SK-MEL-5 (cell line): ENCODE measurements around the gene TNNI3K. TPM values are rescaled to one million over a fixed set of nuclear protein-coding genes. Genes with fewer than 3 reads are reported as not detected.

ENCODE experiments used
- DNase-seq: peaks from one replicate; pipeline ENCODE4 v3.0.0-alpha.2; 2016; ENCODE audit warnings: low read depth, low spot score
- in situ Hi-C: cut with HindIII; loops from 2 replicates; pipeline ENCODE4 v1.10.0; 2016; ENCODE audit warnings: low sequenced_read_pairs, high pct_unique_total_duplicates, low pct_unique_long_range_greater_than_20kb
- total RNA-seq: library from RNA; depleted of rRNA; stranded (reverse); fragments of >200 nt; shearing (Covaris generic); gene quantifications from 2 replicates; pipeline ENCODE4 v1.2.3, GENCODE V29; 2014

Gene TNNI3K
- total RNA-seq, 1 experiment from 2014 or later: 1.4 TPM

DNA sequence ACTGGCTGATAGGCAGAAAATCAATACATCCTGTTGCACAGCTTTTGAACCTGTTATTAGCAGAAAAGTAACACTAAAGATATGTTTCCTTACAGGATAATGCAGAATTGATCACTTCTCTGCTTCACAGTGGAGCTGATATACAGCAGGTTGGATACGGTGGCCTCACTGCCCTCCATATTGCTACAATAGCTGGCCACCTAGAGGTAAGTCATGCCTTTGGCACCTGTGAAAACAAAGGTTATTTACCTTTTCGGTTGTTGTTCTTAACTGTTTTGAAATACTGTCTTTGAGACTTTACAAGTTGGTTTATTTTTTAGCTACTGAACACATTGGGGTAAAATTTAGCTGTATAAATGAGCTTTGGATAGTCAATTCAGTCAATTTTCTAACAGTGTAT is 36.3 kb downstream of the TNNI3K start:
- DNase-seq: no peak
- in situ Hi-C loops: no loop called here

DNA sequence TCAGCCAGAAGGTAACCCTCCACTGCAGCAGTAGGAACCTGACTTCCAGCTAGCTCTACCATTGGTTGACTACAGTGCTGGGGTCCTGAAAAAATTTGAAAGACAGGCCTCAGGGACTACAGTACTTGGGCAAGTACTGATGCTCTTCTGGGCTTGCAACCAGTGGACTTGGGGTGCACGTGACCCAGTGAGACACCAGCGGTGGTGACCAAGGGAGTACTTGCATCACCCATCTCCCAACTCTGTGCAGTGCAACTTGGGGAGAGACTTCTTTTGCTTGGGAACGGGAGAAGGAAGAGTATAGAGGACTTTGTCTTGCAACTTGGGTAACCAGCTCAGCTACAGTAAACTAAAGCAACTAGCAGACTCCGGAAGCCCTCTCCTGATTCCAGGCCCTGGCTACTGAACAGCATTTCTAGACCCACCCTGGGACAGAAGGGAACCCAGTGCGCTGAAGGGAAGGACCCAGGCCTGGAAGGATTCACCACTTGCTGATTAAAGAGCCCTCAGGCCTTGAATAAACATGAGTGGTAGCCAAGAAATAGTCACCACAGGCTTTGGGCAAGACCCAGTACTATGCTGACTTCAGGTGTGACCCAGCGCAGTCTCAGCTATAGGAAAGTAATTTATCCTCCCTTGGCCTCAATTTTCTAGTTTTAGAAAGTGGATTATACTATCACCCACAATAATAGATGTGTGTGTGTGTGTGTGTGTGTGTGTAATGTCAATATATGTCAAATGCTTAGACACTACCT is 45.6 kb downstream of the TNNI3K start:
- in situ Hi-C loops: no loop called here
- DNase-seq: no peak

DNA sequence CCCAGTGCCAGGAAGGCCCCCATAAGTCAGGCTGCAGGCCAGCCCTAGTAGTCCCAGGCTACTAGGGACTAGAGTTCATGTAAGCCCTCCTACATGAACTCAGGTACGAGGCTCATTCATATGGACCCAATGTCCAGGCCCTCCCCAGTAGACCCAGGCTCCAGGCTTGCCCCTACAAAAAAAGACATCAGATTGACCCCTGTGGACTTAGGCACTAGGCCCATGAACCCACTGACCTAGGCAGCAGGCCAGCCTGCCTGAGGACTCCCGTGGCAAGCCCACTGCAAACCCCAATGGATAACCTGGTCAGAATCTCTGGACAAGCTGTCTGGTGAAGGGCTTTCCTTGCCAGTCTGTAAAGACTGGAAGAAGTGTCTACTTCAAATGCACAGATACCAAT is 51.2 kb downstream of the TNNI3K start:
- in situ Hi-C loops: no loop called here
- no peak for DNase-seq

DNA sequence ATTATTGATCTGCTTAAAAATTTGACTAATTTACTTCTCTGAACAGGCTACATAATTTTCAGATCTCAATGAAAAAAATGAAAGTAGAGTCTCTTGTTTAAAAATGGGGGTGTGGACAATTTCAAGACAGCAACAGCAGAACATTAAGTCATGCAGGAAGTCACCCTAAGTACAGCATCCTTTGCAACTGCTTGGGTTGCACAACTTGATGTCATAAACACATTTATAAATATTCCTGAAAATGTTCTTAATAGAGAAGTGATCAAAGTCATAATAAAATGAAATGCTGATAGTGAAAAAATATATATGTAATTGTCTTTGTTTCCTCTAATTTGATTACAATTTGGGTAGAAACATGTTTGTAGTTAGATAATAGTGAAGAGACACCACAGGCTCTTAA is 79.3 kb downstream of the TNNI3K start:
- no peak for DNase-seq
- in situ Hi-C loops: no loop called here

DNA sequence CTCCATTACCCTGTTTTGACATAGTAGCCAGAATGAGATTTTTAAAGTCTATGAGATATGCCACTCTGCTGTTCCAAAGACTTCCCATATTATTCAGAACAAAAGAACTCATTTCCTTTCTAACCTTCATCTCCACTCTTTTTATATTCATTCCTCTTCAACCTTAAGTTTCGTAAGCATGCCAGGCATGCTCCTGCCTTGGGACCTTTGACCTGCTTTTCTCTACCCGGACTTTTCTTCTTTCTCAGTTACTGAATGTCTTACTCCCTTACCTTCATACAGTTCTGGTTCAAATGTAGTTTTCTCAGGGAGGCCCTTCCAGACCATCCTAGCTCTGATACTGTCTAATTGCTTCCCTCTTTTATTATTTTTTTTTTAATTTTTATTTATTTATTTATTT is 81.1 kb downstream of the TNNI3K start:
- DNase-seq: no peak
- in situ Hi-C loops: no loop called here

DNA sequence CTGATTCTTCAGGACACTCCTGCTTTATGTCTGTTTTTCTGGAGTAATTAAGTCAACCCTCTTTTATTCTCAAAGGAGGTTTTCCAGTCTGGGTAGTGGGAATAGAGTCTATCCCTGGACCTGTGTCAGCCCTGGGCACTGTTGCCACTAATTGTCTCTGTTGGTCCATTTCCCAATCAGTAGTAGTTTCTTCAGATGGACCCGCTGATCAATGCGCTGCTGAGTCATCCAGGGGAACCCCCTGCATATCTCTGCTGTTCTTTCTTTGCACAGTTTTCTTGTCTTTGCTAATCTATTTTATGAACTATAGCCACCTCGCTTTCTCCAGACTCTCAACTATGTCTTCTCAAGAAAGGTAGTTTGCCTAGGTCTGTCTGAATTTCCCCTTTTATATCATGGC is 82.5 kb downstream of the TNNI3K start:
- in situ Hi-C loops: no loop called here
- no peak for DNase-seq

DNA sequence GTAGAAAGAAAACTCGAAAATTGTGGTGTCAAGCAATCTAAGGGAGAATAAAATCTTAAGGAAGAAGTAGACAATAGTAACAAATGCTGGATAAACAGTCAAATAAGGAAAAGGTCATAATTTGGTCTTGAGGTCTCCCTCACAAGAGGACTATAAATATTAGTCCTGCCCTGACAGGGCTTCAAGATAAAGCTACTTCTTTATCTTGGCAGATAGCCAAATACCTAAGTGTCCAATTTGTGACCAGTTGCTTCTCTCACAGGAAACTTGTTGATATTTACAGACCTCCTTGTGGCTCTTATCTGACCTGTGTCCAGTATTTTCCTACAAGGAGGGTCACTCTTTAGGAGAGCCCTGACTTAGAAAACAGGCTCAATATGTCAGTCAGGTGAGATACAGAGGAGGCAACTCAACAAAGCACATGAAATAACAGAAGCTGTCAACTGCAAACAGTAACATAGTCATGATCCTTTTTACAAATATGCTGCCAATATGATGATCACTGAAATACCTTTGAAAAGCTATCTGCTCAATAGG is 88.8 kb downstream of the TNNI3K start:
- in situ Hi-C loops: no loop called here
- DNase-seq: no peak

DNA sequence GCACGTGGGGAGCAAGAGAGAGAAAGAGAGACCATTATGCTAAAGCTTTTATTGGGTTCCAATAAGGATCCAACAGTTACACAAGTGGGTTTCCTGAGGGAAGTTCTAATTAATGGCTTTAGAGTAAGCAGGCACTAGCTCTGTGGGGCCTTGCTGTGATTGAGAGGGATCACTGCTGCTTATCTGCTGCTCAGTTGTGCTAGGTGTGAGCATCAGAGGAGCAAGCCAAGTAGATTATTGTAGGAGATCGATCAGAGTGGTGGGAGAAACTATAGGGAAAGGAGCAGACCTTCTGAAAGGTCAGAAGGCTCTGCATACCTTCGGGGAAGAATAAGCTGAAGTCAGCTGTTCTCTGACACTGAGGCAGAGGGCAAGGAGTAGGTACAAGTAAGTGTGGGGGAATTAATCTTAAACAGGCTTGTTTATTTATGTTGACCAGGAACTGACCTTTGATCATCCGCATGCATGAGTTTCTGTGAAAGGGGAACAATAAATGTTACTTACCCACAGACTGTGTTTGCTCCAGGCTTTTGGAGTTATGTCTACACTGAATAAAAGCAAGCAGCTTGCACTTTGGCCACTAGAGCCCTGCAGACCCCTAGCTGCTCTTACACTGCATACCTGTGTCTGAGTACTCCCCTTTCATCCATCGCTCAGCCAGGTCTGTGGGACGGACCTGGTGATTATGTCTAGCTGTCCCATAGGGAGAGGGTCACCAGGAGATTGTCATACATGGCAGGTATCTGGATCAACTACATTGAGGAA is 89.7 kb downstream of the TNNI3K start:
- in situ Hi-C loops: no loop called here
- DNase-seq: no peak

DNA sequence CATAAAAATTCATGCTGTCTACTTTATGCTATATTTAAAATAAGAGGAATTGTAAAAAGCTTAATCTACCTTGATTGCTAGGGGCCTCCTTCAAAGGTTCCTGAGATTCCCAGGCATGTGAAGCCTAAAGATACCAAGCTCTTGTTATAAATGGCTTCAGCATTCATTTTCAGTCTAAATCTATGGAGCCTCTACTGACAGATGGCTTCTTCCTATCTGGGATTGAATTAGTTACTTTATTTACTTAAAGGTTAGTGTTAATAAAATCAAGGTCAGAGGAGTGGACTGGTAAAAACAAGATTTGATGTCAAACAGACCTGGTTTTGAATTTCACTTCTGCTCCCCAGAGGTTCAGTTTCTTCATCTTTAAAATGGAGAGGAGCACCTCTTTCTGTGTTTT is 93.7 kb downstream of the TNNI3K start:
- in situ Hi-C loops: no loop called here
- DNase-seq: no peak

DNA sequence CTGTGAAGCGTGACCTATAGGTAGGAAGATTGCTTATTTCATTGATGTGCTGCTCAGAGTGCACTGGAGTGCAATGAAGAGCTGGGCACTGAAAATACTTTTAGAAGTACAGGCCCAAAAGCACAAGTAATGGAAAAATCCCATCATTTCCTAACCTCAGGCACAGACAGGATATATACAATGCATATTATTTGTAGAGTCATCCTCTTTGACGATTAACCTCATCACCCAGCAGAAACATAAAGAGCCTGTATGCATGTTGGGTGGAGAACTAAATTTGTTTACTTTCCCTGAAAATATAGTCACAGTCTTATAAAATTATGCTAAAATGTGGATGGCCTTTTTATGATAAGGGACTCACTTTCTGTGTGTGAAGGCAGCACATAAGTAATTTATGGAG is 98.1 kb downstream of the TNNI3K start:
- no peak for DNase-seq
- in situ Hi-C loops: no loop called here

DNA sequence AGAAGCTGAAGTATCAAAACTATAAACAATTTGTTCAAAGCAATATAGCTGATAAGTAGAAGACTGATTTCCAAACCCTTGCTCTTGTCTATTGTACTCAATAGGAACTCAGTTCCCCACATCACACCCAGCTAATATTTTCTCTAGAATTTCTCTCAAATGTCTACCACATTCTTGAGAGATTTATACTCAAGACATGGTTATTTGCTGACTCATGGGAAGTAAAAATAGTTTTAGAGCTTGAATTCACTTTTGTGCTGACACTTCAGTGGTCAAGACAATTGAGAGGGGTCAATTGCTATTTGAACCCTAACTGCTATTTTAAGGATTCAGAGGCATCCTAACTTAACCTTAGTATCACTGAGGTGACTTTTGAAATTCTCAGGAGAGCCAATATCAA is 99.0 kb downstream of the TNNI3K start:
- no peak for DNase-seq
- in situ Hi-C loops: no loop called here

DNA sequence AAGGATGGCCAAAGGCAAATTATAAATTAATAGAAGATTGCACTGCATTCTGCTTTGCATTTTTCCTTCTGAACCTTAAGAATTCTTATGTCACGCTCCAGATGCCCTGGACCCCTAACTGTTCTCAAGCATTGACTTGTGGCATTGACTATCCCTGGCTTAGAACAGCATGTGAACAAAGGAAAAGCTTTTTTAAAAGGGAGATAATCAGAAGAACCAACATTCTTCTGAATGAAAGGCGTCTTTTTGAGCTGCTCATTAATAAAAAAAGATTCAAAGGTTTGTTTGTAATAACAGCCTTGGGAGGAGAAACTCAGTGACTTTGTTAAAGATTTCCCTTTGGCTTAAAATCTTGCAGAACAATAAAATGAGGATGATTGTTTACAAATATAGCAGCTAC is 105.5 kb downstream of the TNNI3K start:
- DNase-seq: peak; percentile 32
- in situ Hi-C loops: no loop called here

DNA sequence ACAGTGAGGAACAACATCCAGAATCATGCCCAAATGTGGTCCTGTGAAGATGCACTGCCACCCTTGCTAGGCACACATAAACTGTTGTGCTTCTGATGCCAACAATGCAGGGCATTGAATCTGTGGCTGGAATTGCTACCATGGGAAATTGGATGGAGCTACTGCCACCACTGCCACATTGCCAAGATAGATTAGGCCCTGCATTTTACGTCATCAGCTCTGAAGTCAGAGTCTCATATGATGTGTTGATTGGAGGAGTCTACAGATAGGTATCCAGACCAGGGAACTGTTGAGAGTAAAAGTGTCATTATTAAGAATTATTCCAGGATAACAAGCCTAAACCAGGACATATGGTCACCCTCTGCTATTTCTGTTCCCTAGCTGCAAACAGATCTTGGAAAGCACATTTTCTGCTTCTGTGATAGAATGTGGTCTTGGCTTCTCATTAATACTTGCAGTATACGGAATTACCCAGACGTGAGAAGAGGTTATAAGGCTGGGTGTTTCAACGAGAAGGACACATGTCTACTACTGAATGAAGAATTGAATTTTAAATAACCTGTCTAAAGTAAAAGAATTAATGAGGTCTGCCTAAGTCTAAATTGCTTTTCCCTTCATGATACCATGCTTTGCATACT is 106.6 kb downstream of the TNNI3K start:
- in situ Hi-C loops: no loop called here

DNA sequence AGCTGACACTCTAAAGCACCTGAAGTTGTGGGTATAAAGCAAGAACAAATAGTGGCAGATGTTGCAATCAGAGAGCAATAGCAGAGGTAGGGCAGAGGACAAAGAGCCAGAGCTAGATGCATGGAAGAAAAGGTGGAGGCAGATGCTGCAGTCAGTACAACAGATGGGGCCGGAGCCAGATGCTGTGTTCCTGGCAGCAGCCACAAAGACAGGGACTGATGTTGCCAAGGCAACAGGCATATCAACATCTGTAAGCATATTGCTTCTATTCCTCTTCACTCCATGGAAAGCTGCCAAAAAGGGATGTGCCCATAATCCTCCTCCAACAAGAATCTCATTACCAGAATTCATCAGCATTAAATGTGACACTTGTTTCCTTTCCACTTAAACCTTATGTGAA is 108.0 kb downstream of the TNNI3K start:
- DNase-seq: no peak
- in situ Hi-C loops: no loop called here

More for the DNA sequence above, 106.6 kb downstream of the TNNI3K start:
- no peak for DNase-seq

DNA sequence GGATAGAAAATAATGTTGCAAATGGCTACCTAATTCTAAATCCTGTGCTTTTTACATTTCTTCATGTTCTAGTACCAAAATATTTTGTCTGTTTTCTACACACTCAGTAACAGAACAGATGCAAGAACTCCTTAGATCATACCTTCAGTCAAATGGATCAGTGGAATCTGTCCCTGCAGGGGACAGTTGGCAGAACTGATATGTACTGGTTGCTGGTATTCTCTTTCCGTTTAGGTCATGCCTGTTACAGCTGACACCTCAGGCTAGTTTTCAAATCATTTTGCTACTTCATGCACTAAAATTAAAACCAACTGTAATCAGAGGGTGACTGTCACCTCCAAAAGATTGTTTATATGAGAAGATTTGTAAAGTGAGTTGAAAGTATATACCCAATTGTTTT is 109.2 kb downstream of the TNNI3K start:
- in situ Hi-C loops: no loop called here

DNA sequence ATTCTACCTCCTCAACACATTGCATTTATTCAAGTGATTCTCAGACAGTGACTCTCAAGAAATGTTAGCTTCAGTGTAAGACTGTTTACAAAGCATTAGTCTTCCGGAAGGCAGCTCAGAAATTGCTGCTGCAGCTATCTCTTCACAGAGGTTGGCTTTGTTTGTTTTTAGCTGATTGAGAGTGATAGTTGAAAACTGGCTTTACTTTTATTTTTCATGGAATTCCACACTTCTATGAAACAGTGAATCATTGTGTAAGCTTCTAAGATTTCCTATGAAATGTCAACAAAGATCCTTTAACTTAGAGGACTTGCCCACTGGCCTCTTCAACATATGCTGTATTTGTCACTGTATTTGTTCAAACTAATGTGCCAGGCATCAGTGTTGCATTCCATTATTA is 121.3 kb downstream of the TNNI3K start:
- peak; percentile 93 for DNase-seq
- in situ Hi-C loops: no loop called here

More for the DNA sequence above, 109.2 kb downstream of the TNNI3K start:
- DNase-seq: no peak

DNA sequence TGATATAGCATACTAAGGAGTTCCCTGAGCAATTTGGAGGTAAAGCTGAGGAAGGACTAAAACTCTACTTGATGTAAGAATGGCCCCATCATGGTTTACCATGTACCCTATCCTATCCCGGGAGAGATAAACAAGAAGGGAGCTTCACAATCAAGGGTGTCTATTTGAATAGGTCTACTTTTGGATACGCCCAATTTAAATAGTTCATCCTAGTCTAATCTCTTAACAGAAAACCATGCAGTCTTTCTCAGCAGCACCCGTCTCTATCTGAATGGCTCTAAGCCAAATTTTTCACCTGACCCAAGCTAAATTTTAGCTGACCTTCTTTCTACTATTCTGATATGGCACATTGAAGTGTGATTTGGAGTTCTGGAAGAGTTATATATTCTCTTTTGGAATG is 122.0 kb downstream of the TNNI3K start:
- no peak for DNase-seq
- in situ Hi-C loops: no loop called here

DNA sequence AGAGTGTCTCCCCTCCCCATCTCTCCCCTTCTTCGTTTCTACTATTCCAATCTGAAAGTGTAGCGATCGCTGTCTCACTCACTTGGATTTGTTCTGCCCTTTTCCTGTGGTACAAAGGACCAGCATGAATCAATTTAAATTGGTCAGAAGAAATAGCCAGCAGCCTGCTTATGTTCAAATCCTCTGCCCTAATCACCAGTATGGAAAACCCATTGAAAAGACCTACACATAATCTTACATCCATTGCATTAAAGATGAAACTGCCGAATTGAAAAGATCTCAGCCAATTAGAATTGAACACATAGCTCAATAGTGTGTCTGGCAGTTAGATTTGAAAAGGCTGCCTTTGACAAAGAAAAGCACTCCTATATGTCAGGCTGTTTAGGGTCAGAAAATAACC is 122.6 kb downstream of the TNNI3K start:
- in situ Hi-C loops: no loop called here
- DNase-seq: no peak
